ENCODE results near the gene NMU. TPM values are rescaled to one million over a fixed set of nuclear protein-coding genes. Genes with fewer than 3 reads are reported as not detected.

Gene NMU
- total and polyA plus RNA-seq, 2 of the 4 experiments (the other 2 are of a cell fraction), result not detected

DNA sequence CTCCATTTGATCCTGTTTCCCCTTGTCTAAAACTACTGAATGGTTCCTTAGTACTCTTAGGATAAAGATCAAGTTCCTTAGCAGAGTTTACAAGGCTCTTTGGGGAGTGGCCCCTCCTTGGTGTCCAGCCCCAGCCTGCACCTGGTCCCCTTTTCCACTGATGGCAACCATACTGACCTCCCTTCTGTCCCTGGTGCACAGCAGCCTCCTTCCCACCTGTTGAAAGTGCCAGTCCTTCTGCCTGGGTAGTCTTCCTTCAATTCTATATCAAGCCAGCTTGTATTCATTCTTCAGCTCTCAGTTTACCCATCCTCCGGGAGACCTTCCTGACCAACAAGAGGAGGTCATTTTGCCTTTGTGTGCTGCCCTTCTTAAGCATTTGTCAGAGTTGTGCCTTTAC is 30.4 kb upstream of the NMU start:
- Histone ChIP-seq H2AK5ac (ENCODE audit: low read depth, low read length) (no peak overlapping the region), H2AK9ac (replicated peaks; ENCODE audit: low read depth, low read length, poor library complexity) (no peak overlapping the region), H2AFZ (replicated peaks; ENCODE audit: low read length, poor library complexity) (no peak overlapping the region), H3K79me1 (ENCODE audit: low read depth in 1 of 2, low read length in 2 of 2) (no peaks in the 10 kb centered on the region), H3K4me1 (ENCODE audit: control insufficient read depth, insufficient read depth, low read length) (no peaks in the 10 kb centered on the region), H4K8ac (ENCODE audit: low read depth in 2 of 2, low read length in 2 of 2) (no peak overlapping the region), H3K27ac (ENCODE audit: insufficient read depth, low read length) (no peak overlapping the region), H3K9me1 (ENCODE audit: insufficient read depth, low read length) (no peaks in the 10 kb centered on the region), H2BK120ac (ENCODE audit: low read depth, low read length) (no peak overlapping the region), H3K9me3 (ENCODE audit: control insufficient read depth, insufficient read depth, low read length) (no peaks in the 10 kb centered on the region), H4K20me1 (ENCODE audit: insufficient read depth, low read length) (no peaks in the 10 kb centered on the region), H2BK15ac (ENCODE audit: low read depth, low read length) (no peak overlapping the region), H2BK20ac (ENCODE audit: low read depth, low read length) (no peak overlapping the region), H3K14ac (replicated peaks; ENCODE audit: low read depth, low read length) (no peak overlapping the region), H3K56ac (ENCODE audit: extremely low read depth, insufficient read depth, low read length) (no peak overlapping the region), H4K5ac (ENCODE audit: low read depth, low read length) (no peak overlapping the region), H3K4me3 (ENCODE audit: insufficient read depth, low read depth, low read length) (no peak overlapping the region), H3K27me3 (ENCODE audit: control insufficient read depth, insufficient read depth, low read length) (peaks cover 1% of the 10 kb centered on the region; the same call in 1 of the 2 replicates), H3K9ac (ENCODE audit: low read depth, low read length) (no peak overlapping the region), H2BK5ac (ENCODE audit: low read depth, low read length, poor library complexity, severe bottlenecking) (no peak overlapping the region), H3K18ac (ENCODE audit: low read depth, low read length) (no peak overlapping the region), H3K4ac (ENCODE audit: low read depth, low read length) (no peak overlapping the region), H3K23ac (ENCODE audit: low read depth, low read length) (no peak overlapping the region), H3K4me2 (ENCODE audit: low read depth, low read length) (no peak overlapping the region), H3K36me3 (ENCODE audit: control insufficient read depth, insufficient read depth, low read length) (no peaks in the 10 kb centered on the region), H4K91ac (ENCODE audit: insufficient read depth, low read depth, low read length) (no peak overlapping the region)
- ATAC-seq (ENCODE audit: low read depth) (no peak), DNase-seq (no peak)
- CTCF ChIA-PET, result no interaction called here
- intact Hi-C loops (cut with micrococcal nuclease), result no loop called here
- in situ Hi-C loops (cut with MboI; ENCODE audit: low sequenced_read_pairs), result no loop called here
- POLR2A ChIA-PET (ENCODE audit: unreplicated experiment), result no interaction called here
- no TSS peak for BruUV-seq (replicated peaks)
- WGBS, 2 experiments (ENCODE audit: extremely low coverage in 2 of 2, insufficient read length in 1 of 2), result no CpG with 5 or more reads among the region's 1 CpG
- dilution Hi-C loops (cut with HindIII; ENCODE audit: low sequenced_read_pairs, unreplicated experiment), result no loop called here
- TF ChIP-seq, protein P1, sequence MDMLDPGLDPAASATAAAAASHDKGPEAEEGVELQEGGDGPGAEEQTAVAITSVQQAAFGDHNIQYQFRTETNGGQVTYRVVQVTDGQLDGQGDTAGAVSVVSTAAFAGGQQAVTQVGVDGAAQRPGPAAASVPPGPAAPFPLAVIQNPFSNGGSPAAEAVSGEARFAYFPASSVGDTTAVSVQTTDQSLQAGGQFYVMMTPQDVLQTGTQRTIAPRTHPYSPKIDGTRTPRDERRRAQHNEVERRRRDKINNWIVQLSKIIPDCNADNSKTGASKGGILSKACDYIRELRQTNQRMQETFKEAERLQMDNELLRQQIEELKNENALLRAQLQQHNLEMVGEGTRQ (IDR thresholded peaks at IDR 0.05; ENCODE audit: low read depth, low read length), result no peak
- TF ChIP-seq MAFK (IDR thresholded peaks at IDR 0.05; ENCODE audit: low read depth, low read length), result no peak
- no peak for TF ChIP-seq FOS (IDR thresholded peaks at IDR 0.05; ENCODE audit: low read depth, low read length)
- TF ChIP-seq RAD21 (IDR thresholded peaks at IDR 0.05; ENCODE audit: low read length), result no peak
- no peak for TF ChIP-seq CHD1 (IDR thresholded peaks at IDR 0.05; ENCODE audit: low read depth, low read length)
- TF ChIP-seq MXI1 (IDR thresholded peaks at IDR 0.05; ENCODE audit: borderline replicate concordance, low read depth, low read length), result no peak
- TF ChIP-seq MAZ (IDR thresholded peaks at IDR 0.05; ENCODE audit: borderline replicate concordance, low read depth, low read length), result no peak
